ENCODE measurements around the gene AGTRAP.

DNA sequence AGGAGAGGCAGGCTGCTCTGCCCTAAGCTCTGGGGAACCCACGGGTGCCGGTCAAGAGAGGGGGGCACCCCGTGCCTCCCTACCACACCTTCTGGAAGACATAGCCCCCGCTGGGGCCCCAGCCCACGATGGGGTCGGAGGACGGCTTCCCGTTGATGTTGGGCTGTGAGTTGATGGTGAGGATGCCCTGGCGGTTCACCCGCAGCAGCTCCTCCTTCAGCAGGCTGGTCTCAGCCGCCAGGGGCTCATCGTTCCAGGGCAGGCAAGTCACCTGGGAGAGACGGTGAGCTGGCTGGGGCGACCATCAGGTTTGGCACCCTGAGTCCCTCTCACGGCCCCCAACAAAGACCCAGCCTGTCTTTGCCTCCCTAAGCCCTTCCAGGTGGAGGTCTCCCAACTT lies 57.9 kb downstream of the AGTRAP start:
- TF ChIP-seq, protein P1, sequence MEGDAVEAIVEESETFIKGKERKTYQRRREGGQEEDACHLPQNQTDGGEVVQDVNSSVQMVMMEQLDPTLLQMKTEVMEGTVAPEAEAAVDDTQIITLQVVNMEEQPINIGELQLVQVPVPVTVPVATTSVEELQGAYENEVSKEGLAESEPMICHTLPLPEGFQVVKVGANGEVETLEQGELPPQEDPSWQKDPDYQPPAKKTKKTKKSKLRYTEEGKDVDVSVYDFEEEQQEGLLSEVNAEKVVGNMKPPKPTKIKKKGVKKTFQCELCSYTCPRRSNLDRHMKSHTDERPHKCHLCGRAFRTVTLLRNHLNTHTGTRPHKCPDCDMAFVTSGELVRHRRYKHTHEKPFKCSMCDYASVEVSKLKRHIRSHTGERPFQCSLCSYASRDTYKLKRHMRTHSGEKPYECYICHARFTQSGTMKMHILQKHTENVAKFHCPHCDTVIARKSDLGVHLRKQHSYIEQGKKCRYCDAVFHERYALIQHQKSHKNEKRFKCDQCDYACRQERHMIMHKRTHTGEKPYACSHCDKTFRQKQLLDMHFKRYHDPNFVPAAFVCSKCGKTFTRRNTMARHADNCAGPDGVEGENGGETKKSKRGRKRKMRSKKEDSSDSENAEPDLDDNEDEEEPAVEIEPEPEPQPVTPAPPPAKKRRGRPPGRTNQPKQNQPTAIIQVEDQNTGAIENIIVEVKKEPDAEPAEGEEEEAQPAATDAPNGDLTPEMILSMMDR (conservative IDR thresholded peaks at IDR 0.05): no peak
- TF ChIP-seq EZH2 (IDR thresholded peaks at IDR 0.05; ENCODE audit: low read depth): no peak

Data from PC-9 (cell line).